Parathyroid adenoma (tissue), 2 donors: Measurements from ENCODE around the gene ROBO1.
"Not testable (repeated sequence)": the region's sequence is repeated elsewhere in the genome, so short reads cannot be mapped to it uniquely, and the experiment has no call there.

ENCODE experiments used
- H2AFZ ChIP-seq: fragments of 300-600 bp; sonication (generic); one replicate; pipeline ENCODE4 v1.7.0; 2017; ENCODE audit warnings: antibody characterized with exemption, mild to moderate bottlenecking
- H3K27ac ChIP-seq: fragments of 300-600 bp; sonication (generic); one replicate; pipeline ENCODE4 v1.7.0; 2017
- H3K27me3 ChIP-seq: fragments of 300-600 bp; sonication (generic); one replicate; pipeline ENCODE4 v1.7.0; 2017; ENCODE audit warnings: low read length; ENCODE audit not compliant: control insufficient read depth, insufficient read depth
- H3K36me3 ChIP-seq: fragments of 300-600 bp; sonication (generic); one replicate; pipeline ENCODE4 v1.7.0; 2017; ENCODE audit warnings: low read length; ENCODE audit not compliant: control insufficient read depth, insufficient read depth
- H3K4me1 ChIP-seq: fragments of 300-600 bp; sonication (generic); one replicate; pipeline ENCODE4 v1.7.0; 2017; ENCODE audit warnings: control low read depth
- H3K4me2 ChIP-seq: fragments of 300-600 bp; sonication (generic); one replicate; pipeline ENCODE4 v1.7.0; 2017; ENCODE audit warnings: low read length
- H3K4me3 ChIP-seq: fragments of 300-600 bp; sonication (generic); one replicate; pipeline ENCODE4 v1.7.0; 2017; ENCODE audit warnings: low read depth, low read length
- H3K79me2 ChIP-seq: fragments of 300-600 bp; sonication (generic); one replicate; pipeline ENCODE4 v1.7.0; 2017; ENCODE audit warnings: control low read depth
- H3K9ac ChIP-seq: fragments of 300-600 bp; sonication (generic); one replicate; pipeline ENCODE4 v1.7.0; 2017; ENCODE audit warnings: mild to moderate bottlenecking
- H3K9me3 ChIP-seq: fragments of 300-600 bp; sonication (generic); one replicate; pipeline ENCODE4 v1.7.0; 2017; ENCODE audit warnings: low read length; ENCODE audit not compliant: control insufficient read depth
- TF ChIP-seq, protein P1 (sequence below): fragments of 300-600 bp; sonication (generic); IDR thresholded peaks from one replicate; pipeline ENCODE4 v1.7.0; 2017; ENCODE audit warnings: antibody characterized with exemption, mild to moderate bottlenecking
- donor health status: primary hyperparathyroidism.

The ROBO1 gene

DNA sequence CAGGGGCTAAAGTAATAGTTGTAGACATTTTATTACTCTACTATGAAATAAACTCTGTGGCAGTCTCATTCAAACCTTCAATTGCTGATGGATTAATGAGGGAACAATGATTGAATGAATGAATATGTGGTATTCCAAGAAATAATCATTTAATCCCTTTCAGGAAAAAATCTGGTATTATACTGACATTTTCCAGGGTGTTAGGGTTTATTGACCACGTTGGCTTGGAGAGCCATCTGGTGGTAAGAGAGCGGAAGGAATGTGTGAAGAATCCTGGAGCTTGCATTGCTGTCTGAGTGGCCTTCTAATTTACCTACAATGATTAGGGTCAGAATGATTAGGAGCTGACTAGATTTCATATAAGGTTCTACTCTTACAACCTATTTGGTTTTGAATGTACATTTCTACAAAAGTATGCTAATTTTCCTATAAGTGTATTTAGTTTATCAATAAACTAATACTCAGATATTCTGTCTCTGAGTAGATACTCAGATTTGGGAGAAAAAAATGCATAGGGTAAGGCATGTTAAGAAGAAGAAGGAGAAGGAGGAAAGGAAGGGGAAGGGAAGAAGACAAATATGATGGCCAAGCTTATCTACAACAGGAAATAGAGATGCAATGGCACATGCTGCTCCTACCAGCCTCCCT, 249.9 kb downstream of the ROBO1 start:
- no peak overlapping the region for H2AFZ ChIP-seq
- H3K4me3 ChIP-seq: no peak overlapping the region
- no peak overlapping the region for H3K9ac ChIP-seq
- H3K9me3 ChIP-seq: no peaks in the 10 kb centered on the region
- H3K4me2 ChIP-seq: no peak overlapping the region
- H3K36me3 ChIP-seq: no peaks in the 10 kb centered on the region
- no peaks in the 10 kb centered on the region for H3K79me2 ChIP-seq
- TF ChIP-seq, protein P1, sequence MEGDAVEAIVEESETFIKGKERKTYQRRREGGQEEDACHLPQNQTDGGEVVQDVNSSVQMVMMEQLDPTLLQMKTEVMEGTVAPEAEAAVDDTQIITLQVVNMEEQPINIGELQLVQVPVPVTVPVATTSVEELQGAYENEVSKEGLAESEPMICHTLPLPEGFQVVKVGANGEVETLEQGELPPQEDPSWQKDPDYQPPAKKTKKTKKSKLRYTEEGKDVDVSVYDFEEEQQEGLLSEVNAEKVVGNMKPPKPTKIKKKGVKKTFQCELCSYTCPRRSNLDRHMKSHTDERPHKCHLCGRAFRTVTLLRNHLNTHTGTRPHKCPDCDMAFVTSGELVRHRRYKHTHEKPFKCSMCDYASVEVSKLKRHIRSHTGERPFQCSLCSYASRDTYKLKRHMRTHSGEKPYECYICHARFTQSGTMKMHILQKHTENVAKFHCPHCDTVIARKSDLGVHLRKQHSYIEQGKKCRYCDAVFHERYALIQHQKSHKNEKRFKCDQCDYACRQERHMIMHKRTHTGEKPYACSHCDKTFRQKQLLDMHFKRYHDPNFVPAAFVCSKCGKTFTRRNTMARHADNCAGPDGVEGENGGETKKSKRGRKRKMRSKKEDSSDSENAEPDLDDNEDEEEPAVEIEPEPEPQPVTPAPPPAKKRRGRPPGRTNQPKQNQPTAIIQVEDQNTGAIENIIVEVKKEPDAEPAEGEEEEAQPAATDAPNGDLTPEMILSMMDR: no peak
- no peak overlapping the region for H3K27ac ChIP-seq
- H3K27me3 ChIP-seq: no peaks in the 10 kb centered on the region
- no peaks in the 10 kb centered on the region for H3K4me1 ChIP-seq

DNA sequence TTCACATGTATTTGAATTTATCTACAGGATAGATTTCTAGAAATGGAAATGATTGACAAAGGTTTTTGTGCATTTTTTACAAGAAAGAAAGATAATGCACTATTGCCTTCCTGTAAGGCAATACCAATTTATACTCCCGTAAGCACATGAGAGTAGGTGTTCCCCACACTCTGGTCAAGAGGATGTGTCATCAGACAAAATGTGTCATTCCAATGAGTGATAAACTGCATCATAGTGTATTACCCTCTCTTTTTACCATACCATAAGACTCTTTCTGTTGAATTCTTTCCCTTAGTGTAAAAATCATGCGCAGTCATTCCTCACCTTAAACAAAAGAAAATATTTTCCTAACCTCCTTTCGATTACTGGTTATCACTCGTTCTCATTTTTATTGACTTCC, 251.0 kb downstream of the ROBO1 start:
- H3K4me3 ChIP-seq: no peak overlapping the region
- H3K79me2 ChIP-seq: no peaks in the 10 kb centered on the region
- H3K27me3 ChIP-seq: no peaks in the 10 kb centered on the region
- no peak overlapping the region for H3K9ac ChIP-seq
- no peaks in the 10 kb centered on the region for H3K9me3 ChIP-seq
- H2AFZ ChIP-seq: no peak overlapping the region
- TF ChIP-seq, protein P1: no peak
- no peak overlapping the region for H3K27ac ChIP-seq
- no peak overlapping the region for H3K4me2 ChIP-seq
- no peaks in the 10 kb centered on the region for H3K36me3 ChIP-seq
- no peaks in the 10 kb centered on the region for H3K4me1 ChIP-seq

DNA sequence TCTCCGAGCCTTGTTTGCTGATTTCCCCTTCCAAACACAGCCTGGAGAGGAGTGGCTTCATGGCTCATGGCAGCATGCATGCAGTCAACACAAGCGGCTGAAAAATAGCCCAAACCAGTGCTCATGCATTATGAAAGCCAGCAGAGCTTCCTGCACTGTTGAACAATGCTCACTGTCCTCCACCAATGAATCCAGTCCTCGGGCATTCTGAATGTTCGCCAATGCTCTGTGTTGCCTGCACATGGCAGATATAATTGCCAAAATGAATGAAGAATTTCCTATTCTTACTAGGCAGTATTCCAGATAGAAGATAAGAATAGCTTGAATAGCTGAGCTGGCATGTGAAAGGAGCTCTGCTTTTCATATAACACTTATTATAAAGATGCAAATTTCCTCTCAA, 252.7 kb downstream of the ROBO1 start:
- no peak overlapping the region for H2AFZ ChIP-seq
- H3K4me3 ChIP-seq: no peak overlapping the region
- no peak overlapping the region for H3K27ac ChIP-seq
- no peaks in the 10 kb centered on the region for H3K36me3 ChIP-seq
- H3K4me2 ChIP-seq: no peak overlapping the region
- TF ChIP-seq, protein P1: no peak
- H3K27me3 ChIP-seq: no peaks in the 10 kb centered on the region
- H3K9ac ChIP-seq: no peak overlapping the region
- no peaks in the 10 kb centered on the region for H3K9me3 ChIP-seq
- H3K4me1 ChIP-seq: no peaks in the 10 kb centered on the region
- no peaks in the 10 kb centered on the region for H3K79me2 ChIP-seq

DNA sequence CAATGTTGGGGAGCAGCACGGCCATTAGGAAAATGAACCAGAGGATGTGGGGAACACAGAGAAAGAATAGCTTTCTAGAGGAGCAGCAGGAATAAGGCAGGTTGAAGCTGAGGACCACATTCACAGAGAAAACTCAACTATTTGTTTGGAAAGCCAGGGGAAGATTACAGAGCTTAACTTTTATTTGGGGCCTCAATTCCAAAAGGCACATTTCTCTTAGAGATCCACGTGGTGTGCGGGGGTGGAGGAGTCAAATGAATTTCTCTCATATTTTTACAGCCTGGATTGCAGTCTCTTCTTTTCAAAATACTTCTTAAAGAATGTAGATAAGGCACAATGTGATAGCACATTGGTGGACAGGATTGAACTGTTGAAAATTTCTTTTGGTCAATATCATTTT, 253.7 kb downstream of the ROBO1 start:
- H3K4me3 ChIP-seq: no peak overlapping the region
- TF ChIP-seq, protein P1: no peak
- H3K9me3 ChIP-seq: no peaks in the 10 kb centered on the region
- H3K27ac ChIP-seq: no peak overlapping the region
- H3K27me3 ChIP-seq: no peaks in the 10 kb centered on the region
- H3K36me3 ChIP-seq: no peaks in the 10 kb centered on the region
- no peak overlapping the region for H3K9ac ChIP-seq
- H3K4me2 ChIP-seq: no peak overlapping the region
- H2AFZ ChIP-seq: no peak overlapping the region
- no peaks in the 10 kb centered on the region for H3K79me2 ChIP-seq
- H3K4me1 ChIP-seq: no peaks in the 10 kb centered on the region

DNA sequence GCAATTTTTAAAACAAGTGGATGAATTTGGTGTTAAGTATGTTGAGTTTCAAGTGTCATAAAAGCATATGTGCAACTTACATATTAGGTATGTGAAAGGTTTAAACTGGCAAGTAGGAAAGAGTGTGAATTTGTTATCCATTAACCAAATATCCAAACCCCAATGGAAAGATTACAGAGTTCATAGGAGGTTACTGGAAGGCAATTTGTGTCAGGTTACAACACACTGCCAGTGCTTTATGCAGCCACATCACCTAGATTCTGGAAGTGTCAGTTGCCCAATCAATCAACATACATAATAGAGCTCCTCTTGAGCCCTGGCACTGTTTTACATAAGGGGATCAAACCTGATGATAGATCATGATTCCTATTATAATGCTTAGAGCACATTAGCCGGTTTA, 261.0 kb downstream of the ROBO1 start:
- no peak overlapping the region for H2AFZ ChIP-seq
- no peaks in the 10 kb centered on the region for H3K4me1 ChIP-seq
- no peaks in the 10 kb centered on the region for H3K27me3 ChIP-seq
- no peaks in the 10 kb centered on the region for H3K9me3 ChIP-seq
- H3K36me3 ChIP-seq: no peaks in the 10 kb centered on the region
- H3K4me3 ChIP-seq: no peak overlapping the region
- no peak overlapping the region for H3K4me2 ChIP-seq
- H3K27ac ChIP-seq: no peak overlapping the region
- H3K79me2 ChIP-seq: no peaks in the 10 kb centered on the region
- TF ChIP-seq, protein P1: no peak
- no peak overlapping the region for H3K9ac ChIP-seq

DNA sequence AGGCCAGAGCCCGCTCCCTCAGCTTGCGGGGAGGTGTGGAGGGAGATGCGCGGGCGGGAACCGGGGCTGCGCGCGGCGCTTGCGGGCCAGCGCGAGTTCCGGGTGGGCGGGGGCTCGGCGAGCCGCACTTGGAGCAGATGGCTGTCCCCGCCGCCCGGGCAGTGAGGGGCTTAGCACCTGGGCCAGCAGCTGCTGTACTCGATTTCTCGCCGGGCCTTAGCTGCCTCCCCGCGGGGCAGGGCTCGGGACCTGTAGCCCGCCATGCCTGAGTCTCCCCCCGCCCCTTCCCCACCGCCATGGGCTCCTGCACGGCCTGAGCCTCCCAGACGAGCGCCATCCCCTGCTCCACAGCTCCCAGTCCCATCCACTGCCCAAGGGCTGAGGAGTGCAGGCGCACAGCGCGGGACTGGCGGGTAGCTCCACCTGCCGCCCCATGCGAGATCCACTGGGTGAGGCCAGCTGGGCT, 265.5 kb downstream of the ROBO1 start:
- not testable (repeated sequence) for H2AFZ ChIP-seq, H3K27me3 ChIP-seq, H3K79me2 ChIP-seq, H3K4me3 ChIP-seq, H3K27ac ChIP-seq, H3K4me2 ChIP-seq, H3K36me3 ChIP-seq, H3K4me1 ChIP-seq, H3K9ac ChIP-seq, H3K9me3 ChIP-seq
